NCI-H2171 treated with DMSO at 0.1 percent for 48 hours (cell line): Measurements from ENCODE around the gene TRIM44.

ENCODE experiments used
- DNase-seq: peaks from one replicate; lab custom pipeline; 2025; lab: John Stamatoyannopoulos, UW

The TRIM44 gene, protein sequence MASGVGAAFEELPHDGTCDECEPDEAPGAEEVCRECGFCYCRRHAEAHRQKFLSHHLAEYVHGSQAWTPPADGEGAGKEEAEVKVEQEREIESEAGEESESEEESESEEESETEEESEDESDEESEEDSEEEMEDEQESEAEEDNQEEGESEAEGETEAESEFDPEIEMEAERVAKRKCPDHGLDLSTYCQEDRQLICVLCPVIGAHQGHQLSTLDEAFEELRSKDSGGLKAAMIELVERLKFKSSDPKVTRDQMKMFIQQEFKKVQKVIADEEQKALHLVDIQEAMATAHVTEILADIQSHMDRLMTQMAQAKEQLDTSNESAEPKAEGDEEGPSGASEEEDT

GRCh38 chr11:35662649-35663407, at the start of gene TRIM44:
Gene TRIM44, plus strand, starts transcription at chr11:35662775. Its CDS starts 337 bp downstream, at chr11:35663112.
- peak; percentile 89 for DNase-seq

DNA sequence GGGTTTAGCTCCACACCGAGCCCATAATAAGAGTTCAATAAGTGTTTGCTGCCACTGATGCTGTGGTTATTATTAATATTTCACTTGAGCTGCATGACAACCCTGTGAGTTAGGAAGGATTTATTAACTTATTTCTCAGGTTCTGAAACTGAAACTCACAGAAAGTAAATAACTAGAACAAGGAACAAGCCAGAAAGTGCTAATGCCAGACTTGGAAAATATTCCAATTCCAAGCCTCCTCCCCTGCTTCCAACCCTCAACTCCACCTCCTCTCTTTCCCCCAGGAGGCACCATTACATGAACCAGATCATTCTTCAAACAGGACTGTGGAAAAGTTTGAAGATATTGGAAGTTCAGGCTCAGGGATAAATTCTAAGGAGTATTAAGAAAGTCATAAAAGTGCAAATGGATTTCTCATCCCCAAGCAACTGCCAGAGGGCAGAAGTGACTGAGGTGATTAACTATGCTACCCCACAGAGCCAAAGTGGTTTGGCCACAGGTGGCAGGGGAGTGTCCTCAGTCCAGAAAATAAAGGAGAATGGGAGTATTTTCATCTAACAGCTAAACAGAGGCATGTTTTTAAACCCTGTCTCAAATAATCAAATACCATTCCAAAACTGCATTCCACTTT, 47.5 kb upstream of the TRIM44 start:
- DNase-seq: no peak

DNA sequence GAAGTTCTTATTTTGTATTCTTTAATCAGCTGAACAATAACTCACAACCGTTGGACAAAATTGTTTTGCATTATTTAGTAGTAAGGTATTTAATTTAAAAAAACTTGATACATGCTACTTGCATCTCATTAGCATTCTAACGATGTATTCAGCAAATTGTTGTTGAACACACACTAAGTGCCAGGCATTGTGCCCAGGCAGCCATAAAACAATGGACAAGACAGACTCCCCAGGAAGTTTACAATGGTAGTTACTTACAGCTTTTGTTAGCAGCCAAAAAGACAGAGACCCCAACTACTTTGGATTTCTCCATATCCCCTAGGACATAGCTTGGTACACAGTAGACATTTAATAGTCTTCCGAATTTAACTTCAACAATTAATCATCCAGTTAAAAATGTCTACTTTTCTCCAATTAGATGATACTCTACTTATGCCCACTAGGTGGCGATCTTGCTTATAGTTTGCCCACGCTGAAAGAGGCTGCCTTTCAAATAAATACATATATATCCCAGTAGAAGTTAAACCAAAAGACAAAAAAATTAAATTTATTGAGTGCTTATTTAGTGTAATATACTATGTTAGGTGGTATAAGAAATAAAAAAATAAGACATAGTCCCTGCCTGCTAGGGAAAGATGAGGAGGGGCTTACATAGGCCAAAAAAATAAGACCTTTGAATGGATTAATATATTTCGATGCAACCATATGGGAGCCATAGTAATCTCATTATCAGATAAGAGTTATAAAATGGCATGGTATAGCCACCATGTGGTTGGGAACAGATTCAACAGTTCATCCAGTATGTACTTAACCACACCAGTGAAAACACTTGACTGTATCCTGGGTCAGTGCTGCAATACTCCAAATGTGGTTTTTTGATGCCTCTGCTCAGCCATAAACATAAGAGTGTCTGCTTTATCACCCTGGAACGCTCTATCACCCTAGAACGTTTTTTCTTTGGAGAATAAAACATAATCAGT, 46.4 kb upstream of the TRIM44 start:
- peak; percentile 96 for DNase-seq

GRCh38 chr11:35617316-35617686, 45.3 kb upstream of the TRIM44 start:
- peak; percentile 18 for DNase-seq

- peak; percentile 77 for DNase-seq
Measured at GRCh38 chr11:35617687-35618496, 44.7 kb upstream of the TRIM44 start, which contains the start of gene FJX1. Gene FJX1, plus strand, starts transcription at chr11:35618460. Its CDS starts 177 bp downstream, at chr11:35618637.

- peak; percentile 62 for DNase-seq
Measured at GRCh38 chr11:35618497-35619115, 44.0 kb upstream of the TRIM44 start.

GRCh38 chr11:35619116-35619854, 43.3 kb upstream of the TRIM44 start:
- peak; percentile 80 for DNase-seq

DNA sequence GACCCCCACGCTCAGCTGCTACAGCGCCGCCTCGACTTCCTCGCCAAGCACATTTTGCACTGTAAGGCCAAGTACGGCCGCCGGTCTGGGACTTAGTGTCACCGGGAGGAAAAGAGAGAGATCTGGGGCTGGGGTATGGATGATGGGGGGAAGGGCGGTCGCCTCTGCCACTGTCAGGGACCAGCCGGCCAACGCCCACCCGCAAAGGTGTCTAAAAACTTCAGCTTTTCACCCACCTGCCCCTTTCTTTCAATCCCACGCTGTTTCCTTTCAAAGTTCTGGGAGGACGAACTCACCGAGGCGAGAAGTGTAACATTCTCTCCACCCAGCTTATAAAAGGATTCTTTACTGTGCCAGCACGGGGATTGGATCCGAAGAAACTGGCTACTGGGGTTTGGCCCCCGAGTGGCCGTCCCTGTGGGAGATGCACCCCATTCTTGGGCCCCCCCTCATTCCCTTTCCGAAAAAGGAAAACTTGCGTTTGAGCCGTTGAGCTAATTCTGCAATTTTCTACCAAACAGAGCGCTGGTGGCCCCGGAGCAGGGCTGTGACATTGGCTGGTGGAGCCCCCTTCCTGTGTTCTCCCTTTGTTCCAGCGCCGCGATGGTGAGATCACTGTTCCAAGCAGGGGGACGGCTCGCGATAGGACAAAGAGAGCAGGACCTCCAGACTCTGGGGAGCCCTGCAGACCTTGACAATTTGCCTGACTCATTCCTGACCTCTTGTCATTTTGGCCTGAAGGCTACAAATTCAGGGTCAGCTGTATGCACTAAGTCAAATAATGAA, 42.5 kb upstream of the TRIM44 start:
- peak; percentile 28 for DNase-seq

DNA sequence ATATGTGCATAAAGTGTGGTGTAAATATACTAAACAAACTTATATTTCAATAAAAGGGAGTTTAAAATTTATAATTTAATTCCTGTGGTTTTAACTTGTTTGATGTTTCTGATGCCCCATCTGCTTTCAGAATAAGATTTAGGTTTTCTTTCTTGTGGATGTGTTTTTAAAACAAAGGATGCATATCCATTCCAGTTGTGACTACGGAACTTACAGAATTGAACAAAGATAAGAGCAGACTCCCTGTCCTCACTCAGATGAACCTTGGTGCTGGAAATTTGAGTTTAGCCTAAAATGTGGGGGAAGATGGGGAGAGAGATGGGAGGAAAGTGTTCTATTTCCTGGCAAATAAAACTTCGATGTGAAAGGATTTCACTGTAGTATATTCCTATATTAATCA, 41.8 kb upstream of the TRIM44 start:
- DNase-seq: no peak

DNA sequence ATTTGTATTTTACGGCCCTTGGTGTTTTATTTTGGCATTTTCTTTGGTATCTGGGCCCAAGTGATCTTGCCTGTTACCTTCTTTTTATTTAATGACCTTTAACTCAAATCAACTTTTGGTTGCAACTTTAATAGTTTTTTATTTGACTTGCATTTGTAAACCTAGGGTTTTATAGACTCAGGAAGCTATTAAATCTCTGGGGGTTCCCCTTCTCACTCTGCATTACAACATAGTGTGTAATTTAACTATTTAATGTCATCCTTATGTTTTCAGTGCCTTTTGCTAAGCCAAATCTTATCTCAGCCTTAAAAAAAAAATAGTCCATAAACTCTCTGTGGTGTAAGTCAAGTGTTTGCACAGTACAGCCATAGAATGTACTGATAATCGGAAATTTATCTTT, 41.0 kb upstream of the TRIM44 start:
- DNase-seq: no peak

- DNase-seq: no peak
Measured at GRCh38 chr11:35622070-35622469, 40.5 kb upstream of the TRIM44 start.

- peak; percentile 70 for DNase-seq
Measured at GRCh38 chr11:35623621-35624168, 38.9 kb upstream of the TRIM44 start.

- DNase-seq: no peak
Measured at GRCh38 chr11:35624316-35624715, 38.3 kb upstream of the TRIM44 start.

GRCh38 chr11:35624781-35625180, 37.8 kb upstream of the TRIM44 start:
- DNase-seq: peak; percentile 75

GRCh38 chr11:35626501-35626900, 36.1 kb upstream of the TRIM44 start:
- no peak for DNase-seq

DNA sequence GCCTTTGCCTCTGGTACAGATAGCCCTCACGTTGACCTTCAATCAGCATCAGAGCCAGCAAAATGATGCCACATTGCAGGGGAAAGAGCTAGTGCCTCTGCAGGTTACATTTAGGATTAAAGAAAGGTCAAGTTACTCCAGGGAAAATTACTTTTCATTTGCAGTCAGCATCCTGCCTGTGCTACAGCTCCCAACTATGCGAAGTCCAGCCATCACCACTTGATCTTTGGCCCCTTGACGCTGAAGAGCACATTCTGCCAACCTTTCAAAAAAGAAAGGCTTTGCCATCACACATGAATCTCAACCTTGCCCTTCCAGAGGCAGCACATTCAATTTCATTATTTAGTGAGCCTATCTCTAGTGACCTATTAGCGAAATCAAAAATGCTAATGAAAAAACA, 33.1 kb upstream of the TRIM44 start:
- no peak for DNase-seq

- no peak for DNase-seq
Measured at GRCh38 chr11:35629914-35630313, 32.7 kb upstream of the TRIM44 start.

DNA sequence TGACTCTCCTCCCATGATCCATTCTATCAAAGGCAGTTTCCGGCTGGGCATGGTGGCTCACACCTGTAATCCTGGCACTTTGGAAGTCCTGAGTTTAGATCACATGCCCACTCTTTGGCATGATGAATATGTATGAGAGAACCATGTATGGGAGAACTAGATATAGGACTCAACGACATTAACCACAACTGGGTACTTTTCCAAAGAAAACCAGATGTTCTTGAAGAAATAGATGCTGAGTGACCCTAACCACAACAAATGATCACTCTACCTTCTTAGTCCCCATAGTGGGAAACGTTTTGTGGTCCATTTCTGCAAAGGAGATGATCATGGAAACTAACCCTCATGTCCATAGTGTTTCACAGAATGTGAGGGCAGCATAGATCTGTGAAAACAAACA, 30.7 kb upstream of the TRIM44 start:
- no peak for DNase-seq
